Hepatocyte (in vitro differentiated cells): ENCODE data around the gene LPP.

ENCODE experiments used
- CTCF ChIP-seq: fragments of 200-600 bp; sonication (generic); IDR thresholded peaks from 2 replicates; pipeline ENCODE4 v1.5.1; 2016; ENCODE audit warnings: antibody characterized with exemption, mild to moderate bottlenecking; ENCODE audit not compliant: poor library complexity
- EZH2 ChIP-seq: fragments of 200-600 bp; sonication (generic); IDR thresholded peaks from 2 replicates; pipeline ENCODE4 v1.6.1; 2016; ENCODE audit warnings: antibody characterized with exemption, mild to moderate bottlenecking, borderline replicate concordance
- EZH2phosphoT487 ChIP-seq: fragments of 200-600 bp; sonication (generic); IDR thresholded peaks from one replicate; pipeline ENCODE4 v1.6.1; 2018; ENCODE audit warnings: antibody characterized with exemption, mild to moderate bottlenecking, low read depth, moderate library complexity; ENCODE audit not compliant: unreplicated experiment, severe bottlenecking

- TF ChIP-seq CTCF (no peak), EZH2 (no peak), EZH2phosphoT487 (no peak)
These were observed 44.9 kb downstream of the LPP start for GRCh38 chr3:188198760-188199327.
